Stimulated activated CD8-positive, alpha-beta memory T cell treated with anti-CD3 and anti-CD28 coated beads, Interleukin-2, amount 100 ng/mL, for 48 hours (primary cell): ENCODE measurements around the gene BANK1.
"Not testable (repeated sequence)": the region's sequence is repeated elsewhere in the genome, so short reads cannot be mapped to it uniquely, and the experiment has no call there.

Experiments used
- DNase-seq, 2 donors: peaks; one replicate each; pipeline ENCODE4 v3.0.0-alpha.2; 2020; ENCODE audit warnings: low read depth in 2 of 2

BANK1 gene

DNA sequence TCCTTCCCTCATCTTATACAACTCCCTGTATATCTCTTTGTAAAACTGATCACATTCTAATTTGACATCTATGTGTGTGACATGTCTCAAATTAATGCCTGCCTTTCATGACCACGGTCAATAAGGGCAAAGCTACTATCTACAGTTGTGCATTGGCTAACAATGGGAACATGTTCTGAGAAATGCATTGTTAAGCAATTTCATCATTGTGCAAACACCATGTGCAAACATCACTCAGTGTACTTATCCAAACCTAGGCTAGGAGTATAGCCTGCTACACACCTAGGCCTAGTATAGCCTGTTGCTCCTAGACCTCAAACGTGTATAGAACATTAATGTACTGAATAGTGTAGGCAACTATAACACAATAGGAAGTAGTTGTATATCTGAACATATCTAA is 95.0 kb downstream of the BANK1 start:
- no peak for DNase-seq

DNA sequence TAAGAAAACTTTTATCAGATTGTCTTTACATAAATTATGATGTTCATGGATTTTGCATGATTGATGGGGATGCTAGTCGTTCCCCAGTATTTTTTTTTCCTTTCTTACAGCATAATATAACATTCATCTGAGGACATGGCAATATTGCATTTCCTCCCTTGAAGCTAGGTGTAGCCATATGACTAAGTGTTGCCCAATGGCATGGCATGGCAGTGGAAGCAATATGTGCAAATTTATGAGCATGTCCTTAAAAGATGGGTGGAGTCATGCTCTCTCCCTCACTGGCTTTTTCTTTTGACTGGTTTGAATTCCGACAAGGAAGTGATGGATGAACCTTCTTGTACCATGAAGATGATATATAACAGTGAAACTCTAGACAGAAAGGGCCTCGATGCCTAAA is 96.3 kb downstream of the BANK1 start:
- DNase-seq, result no peak

DNA sequence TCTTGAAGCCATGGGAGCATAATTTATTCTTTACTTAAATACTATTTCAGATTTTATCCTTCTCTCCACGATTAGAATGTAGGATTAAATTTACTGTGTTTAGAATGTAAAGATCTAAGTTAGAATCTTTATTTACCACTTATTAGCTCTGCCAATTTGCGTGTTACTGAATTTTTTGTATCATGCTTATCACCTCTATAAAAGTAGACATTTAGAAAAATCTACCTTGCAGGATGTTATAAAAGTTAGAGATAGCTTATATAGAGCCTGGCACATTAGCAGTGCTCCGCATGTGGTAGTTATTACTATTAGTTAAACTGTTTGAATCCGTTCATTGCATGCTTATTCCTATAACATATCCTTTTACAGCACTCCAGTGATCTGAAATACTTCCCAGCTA is 97.9 kb downstream of the BANK1 start:
- no peak for DNase-seq

DNA sequence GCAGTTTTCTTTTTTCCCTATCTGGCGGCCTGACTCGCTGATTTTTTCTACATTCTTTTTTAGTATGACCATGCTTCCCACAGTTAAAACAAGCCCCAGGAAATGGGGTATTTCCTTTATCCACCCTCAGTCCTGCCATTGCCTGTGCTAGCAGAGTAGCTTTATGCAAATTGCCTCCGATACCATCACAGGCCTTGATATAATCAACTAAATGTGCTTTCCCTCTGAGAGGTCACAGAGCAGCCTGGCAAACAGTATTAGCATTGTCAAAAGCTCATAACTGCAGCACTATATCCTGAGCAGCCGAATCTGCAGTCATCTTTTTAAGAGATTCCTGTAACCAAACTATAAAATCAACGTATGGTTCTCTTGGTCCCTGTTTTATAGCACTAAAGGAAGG is 115.0 kb downstream of the BANK1 start:
- DNase-seq, result not testable (repeated sequence)

DNA sequence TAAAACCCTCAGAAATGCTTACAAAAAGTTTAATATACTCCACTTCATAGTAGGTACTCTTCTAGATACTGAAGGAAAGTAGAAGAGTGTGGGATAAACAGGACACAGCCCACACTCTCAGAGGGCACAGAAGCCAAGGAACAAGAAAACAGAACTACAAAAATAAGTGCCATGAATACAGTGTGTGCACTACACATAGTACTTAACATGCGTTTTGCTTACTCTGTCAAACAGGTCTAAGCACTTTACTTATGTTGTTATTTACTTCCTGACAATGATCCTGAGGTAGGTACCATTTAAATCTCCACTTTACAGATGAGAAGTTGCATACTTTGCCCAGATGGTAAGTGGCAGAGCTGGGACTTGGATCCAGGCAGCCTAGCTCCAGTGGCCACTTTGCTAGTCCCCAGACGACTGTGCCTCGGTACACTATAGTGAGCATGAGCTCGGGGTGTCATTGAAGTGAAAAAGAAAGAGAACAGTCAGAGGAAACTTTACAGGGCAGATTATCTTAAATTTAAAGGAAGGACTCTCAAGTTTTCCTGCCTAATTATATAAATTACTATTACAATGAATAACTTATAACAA is 120.3 kb downstream of the BANK1 start:
- no peak for DNase-seq

DNA sequence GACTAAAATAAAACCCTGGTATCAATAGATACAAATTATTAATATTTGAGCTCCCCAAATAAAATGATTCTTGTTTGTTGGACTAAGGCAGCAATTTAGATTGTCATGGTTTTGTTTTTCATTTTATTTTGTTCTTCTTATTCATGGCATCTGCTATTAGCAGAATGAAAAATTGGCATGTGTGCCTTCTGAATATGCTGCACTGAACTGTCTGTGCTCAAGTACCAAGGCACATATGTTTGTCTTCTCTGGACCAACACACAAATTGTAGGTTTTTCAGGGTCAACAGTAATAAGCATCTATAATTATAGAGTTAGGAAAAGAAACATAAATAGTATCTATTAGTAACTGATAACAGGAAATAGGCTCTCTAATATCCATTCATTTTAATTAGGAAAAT is 121.1 kb downstream of the BANK1 start:
- DNase-seq, result no peak

DNA sequence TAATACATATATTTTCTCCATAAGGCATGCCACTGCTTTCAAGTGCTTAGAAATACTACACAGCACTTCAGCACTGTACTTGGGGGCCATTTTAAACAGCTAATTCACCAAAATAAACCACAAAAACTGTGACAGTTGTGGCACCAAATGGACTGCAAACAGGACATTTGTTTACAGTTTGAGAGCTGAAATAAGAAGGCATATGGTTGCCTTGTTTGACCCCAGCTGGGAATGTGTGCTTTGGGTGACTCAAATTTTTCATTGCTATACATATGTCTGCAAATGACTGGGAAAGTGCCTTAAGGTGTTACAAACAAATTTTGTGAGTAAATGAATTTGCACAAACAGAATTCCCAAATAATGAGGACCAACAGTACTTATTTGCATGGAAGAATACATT is 124.2 kb downstream of the BANK1 start:
- no peak for DNase-seq

DNA sequence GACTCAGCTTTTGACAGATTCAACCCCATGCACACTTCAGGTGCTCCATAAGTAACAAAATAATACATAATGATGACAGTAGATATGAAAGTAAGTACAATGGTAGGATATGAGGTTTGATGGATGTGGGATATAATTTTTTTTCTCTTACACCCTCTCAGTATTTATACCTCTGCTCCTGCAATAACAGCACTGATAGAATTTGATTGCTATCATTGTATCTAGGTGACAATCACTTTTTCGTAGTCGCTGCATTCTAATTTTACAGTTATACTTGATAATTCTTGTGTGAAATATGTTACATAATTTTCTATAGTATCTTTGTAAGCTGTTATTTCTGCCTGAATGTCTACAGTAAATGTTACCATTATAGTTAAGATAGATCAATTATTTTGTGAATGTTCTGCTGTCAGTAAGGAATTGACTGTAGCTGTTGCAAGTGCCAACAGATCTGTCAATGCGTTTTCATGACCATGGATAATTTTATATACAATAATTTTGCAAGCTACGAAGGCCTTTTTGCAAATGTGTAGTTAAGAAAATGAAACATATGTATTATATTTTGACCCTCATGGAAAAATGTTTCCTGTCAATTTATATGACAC is 128.9 kb downstream of the BANK1 start:
- DNase-seq, result no peak

DNA sequence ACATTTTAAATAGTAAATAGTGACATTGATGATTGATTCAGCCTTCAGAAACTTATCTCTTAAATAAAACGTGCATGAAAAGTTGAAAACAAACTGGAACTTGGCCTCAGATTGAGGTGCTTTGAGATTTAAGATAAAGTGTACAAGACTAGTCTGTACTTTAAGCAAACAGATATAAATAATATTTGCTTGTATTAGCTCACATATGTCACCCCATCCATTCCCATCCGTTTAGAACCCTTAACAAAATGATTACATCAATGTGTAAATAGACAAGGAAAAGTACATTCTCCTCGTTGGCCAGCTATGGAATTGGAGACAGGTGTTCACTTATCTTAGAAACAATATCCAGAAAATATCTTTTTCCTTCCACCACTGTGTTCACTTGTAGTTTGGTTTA is 130.8 kb downstream of the BANK1 start:
- DNase-seq, result no peak

DNA sequence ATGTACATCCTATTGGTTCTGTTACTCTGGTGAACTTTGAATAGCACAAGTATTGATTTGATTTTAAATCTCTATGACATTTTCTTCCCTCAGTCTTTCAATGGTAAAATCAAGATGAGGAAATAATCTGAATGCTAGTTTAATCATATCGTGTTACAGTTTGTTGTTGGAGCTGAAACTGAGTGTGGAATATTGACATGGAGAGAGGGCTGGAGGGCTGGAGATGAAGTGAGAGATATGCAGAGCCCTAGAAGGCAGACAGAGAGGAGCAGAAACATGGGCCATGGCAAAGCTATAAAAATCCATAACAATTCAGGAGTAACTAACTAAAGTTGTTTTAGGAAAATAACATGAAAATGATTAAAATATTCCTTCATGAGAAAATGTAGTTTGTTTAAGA is 141.1 kb downstream of the BANK1 start:
- no peak for DNase-seq

DNA sequence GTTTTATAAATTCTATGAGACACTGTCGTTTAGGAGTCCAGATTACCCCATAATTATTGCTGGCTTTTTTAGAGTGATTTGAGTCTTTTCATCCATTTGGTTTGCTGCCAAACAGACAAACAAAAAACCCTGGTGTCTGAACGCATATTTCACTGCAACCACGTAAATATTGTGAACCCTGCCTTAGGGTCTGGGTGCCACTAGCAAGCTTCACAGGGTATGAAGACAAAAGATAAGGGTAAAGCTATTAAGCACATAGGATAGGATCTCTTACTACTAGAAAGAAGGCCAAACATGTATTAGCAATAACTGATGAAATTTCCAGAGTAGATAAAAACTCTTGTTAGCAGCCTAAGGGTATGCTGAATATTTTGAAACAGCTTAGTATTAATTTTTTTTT is 143.3 kb downstream of the BANK1 start:
- no peak for DNase-seq

DNA sequence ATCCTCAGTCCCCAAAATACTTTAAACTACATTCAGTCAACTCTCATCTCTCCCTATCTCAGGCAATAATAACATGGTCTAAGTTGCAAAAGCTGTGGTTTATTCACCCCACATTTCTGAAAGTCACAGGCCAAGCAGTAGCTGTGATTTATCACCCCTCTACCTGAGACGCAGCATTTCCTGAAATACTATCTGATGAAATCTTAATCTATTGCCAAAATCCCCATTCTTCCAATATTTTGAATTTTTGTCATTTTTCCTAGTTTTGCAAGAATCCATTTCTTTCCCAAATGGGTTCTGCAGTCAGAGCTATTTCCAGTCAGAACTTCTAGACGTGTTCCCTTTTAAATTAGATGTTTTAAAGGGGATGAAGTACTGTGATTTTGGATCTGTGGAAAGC is 148.3 kb downstream of the BANK1 start:
- DNase-seq, result no peak

DNA sequence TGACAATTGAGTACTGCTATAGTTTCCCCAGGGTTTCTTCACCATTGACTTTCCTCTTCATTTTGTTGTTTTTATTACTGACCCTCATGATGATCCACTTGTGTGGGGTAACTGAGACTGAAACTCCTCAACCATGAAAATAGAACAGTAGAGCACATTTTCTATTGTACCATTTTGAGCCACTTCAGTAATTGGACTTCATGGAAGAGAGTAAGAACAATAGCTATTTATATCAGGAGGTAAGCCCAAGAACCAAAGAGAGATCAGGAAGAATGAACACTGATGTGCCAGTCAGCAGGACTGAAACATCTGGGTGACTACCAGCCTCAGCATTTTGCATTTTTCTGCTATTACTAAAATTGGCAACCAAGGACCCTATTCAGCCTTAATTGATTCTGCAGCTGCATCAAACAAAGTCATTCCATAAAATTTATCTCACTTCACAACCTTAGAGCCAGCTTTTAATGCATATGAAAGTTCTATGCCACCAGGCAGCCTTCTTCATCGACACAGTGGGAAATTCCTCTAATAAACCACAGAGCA is 151.4 kb downstream of the BANK1 start:
- no peak for DNase-seq

DNA sequence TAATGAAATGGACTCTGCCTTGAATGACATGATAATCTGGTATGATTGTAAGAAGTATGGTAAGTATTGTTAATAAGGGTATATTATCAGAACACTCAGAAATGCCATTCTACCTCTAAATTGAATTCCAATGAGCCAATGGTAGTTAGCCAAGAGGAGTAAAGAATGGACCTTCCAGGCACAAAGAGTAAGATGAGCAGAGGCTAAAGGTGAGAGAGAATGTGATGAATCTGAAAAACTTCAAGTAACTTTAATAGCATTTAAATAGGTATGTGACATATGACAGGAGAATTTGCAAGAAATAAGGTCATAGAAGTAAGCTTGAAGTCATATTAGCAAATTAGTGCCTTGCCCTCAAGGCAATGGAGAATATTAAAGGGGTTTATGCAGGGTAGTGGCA is 152.4 kb downstream of the BANK1 start:
- no peak for DNase-seq

DNA sequence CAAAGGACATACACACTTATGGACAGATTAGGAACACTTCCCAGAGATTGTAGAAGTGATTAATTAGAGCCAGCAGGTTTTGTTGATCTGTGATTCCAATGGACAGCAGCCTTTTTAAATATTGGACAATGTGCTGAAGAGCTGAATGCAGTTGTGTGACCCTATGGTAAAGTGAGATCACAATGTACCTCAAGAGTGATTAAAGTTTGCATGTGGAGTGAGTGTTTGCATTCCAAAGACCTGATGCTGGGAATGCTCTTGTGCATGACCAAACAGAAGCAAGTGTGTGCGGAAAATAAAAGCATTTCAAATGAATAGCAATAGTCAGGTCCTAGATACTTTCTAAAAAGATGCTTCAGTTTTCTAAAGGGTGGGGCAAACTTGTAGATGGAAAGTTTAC is 154.1 kb downstream of the BANK1 start:
- DNase-seq, result no peak

DNA sequence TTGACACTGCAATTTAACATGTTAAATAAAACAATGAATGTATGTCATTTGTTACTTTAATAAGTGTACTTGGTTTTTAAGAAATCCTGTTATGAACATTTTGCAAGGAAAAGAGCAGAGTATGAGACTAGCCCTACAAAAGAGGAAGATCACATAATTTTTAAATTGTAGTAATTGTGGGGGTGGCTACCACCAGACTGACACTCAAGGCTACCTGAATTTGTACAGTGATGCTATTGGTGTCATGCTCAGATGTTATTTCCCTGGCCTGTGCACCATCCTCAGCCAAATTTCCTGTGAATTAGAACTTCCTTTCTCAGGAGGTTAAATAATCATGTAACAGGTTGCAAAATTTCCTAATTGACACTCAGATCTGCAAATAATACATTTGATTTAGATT is 157.5 kb downstream of the BANK1 start:
- no peak for DNase-seq

DNA sequence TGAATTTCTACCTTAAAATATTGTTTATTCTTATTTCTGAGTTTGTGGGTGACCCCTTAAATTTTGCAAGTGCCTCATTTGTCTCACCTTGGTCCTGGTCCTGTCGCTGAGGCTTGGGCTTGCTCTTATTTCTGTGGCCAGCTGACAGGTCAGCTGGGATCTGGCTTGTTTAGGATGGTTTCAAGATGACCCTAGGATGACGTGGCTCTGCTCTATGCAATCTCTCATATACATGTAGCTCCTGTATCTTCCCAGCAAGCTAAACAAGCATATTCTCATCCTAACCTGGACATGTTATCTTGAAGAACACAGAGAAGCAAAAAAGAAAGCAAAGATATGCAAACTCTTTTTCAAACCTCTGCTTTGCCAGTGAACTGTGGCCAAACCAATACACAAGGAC is 158.4 kb downstream of the BANK1 start:
- no peak for DNase-seq

DNA sequence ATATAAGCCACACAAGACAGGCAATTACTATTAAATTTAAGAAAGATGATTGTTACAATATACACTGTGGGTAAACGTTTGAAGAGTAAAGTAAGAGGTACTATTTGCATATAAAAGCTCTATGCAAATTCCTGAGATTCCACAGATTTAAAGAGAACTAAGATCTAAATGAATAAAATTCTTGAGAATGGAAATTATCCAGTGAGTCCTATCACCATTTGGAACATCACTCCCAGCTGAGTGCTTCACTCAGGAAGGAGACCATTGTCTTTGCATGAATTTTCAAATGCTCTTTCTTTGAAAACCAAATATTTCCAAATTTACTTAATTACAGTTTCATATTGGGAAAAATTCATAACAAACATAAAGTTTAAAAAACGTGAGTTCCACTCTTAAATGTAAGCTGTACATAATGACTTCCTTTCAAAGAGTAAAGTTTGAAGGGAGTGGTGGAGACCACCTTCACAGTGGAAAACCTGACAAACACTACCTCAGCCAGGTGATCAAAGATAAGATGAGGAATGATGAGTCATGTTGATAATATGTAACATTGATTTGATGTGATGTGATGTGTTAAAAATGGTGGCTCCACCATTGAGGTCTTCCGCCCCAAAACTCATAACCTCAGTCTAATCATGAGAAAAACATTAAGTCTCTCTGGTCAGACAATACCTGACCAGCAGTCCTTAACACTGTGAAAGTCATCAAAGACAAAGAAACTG is 159.9 kb downstream of the BANK1 start:
- no peak for DNase-seq

DNA sequence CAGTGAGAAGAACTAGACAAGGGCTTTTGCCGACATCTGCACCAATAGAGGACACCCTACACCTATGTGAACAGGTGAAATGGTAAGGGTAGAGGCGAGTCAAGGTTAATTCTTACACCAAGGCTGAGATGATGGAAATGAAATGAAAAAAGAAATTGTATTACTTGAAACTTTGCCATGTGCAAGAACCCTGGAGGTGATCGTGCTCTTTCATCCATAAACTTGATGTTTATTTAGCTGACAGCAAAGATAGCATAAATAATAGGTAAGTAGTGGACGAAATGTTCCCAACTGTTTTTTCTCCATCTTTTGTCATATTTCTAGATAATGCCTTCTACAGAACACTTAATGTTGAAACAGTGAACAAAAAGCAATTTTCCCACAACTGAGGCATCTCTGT is 162.5 kb downstream of the BANK1 start:
- no peak for DNase-seq

DNA sequence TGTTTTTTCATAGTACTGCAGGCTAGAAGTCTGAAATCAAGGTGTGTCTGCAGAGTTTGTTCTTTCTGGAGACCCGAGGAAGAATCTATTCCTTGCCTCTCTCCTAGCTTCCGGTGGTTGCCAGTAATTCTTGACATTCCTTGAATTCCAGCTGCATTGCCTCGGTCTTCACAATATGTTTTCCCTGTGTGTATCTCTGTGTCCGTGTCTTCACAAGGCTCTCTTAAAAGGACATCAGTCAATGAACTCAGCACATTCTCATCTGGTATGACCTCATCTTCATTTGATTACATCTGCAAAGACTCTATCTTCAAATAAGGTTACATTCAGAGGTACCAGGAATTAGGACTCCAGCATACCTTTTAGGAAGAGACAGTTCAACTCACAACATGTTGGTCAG is 163.4 kb downstream of the BANK1 start:
- no peak for DNase-seq

DNA sequence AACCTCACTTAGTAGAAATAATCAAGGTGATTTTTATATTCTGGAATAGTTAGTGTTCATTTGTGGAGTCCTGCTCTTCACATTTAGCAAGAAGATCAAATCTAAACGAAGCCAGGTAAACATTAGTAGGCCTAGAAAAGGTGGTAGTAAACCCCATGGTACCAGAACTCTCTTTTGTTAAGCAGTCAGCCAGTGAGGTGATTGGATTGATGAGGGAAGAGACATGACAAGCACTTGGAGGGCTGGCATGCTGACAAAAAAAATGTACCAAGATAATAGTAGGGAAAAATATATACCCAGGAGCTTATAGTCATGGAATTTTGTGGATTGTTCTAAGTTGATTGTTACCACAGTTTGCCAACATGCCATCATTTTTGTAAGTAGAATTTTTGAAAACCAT is 163.8 kb downstream of the BANK1 start:
- no peak for DNase-seq

DNA sequence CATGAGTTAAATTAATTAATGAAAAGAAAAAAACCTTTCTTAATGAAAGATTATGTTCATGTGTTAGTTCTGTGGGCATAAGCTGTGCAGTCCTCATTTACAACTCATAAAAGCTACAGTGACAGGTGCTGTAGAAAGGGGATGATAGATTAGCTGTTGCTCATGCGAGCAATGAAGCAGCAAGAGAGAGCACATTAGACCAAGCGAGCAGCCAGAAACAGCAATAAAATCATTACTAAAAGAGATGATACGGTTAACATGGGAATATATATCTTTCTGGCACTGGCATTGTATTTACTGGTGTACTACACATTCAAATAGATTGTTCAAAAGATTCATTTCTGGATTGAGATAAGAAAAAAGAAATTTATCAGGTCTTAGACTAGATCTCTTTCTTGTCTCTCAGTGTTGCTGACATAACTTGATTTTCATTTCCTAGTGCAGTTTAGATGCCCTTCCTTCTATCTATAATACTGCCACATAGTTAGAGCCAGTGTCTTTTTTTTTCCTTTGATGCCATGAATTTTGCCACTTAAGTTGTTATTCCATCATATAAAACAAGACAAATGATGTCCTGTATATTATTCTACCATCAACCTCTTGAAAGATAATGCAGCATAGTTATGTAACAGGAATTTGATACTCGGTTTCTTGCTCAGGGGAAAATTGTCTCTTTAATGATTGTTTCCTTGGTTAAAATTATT is 164.6 kb downstream of the BANK1 start:
- no peak for DNase-seq
